ENCODE results near the gene UXS1.

- TF ChIP-seq CTCF (conservative IDR thresholded peaks at IDR 0.05 in 1 of 2, IDR thresholded peaks at IDR 0.05 in 1 of 2; ENCODE audit: extremely low read depth in 1 of 2, insufficient read depth in 1 of 2, low read depth in 1 of 2, low read length in 2 of 2) (no peak), EZH2 (IDR thresholded peaks at IDR 0.05; ENCODE audit: borderline replicate concordance, low read length) (no peak)
Observed at GRCh38 chr2:106147159-106147558, 46.9 kb downstream of the UXS1 start.

Data from mammary epithelial cell (primary cell).